H1 (cell line): Measurements from ENCODE around the gene DRD1. TPM values are rescaled to one million over a fixed set of nuclear protein-coding genes. Genes with fewer than 3 reads are reported as not detected.

Source experiments
- CEBPB ChIP-seq: IDR thresholded peaks from 2 replicates; pipeline ENCODE4 v1.6.1; 2012; ENCODE audit warnings: low read depth, low read length
- CHD1 ChIP-seq: IDR thresholded peaks from 2 replicates; pipeline ENCODE4 v1.6.1; 2012; ENCODE audit warnings: low read depth, low read length, improper control_type of control experiment
- JUND ChIP-seq: IDR thresholded peaks from 2 replicates; pipeline ENCODE4 v1.6.1; 2011; ENCODE audit warnings: mild to moderate bottlenecking, improper control_type of control experiment, low read length
- MAFK ChIP-seq: IDR thresholded peaks from 2 replicates; pipeline ENCODE4 v1.6.1; 2012; ENCODE audit warnings: low read depth, mild to moderate bottlenecking, improper control_type of control experiment, low read length
- PHF8 ChIP-seq: fragments of 200-600 bp; sonication (generic); conservative IDR thresholded peaks from 2 replicates; pipeline ENCODE4 v1.7.1; 2012; ENCODE audit warnings: low read depth, mild to moderate bottlenecking, inconsistent platforms, low read length, moderate library complexity
- RBBP5 ChIP-seq: IDR thresholded peaks from 2 replicates; pipeline ENCODE4 v1.7.1; 2012; ENCODE audit warnings: low read depth, mild to moderate bottlenecking, inconsistent platforms, low read length, moderate library complexity, borderline replicate concordance
- RNF2 ChIP-seq: fragments of 200-900, 300-1000 bp; sonication (generic); IDR thresholded peaks from 2 replicates; pipeline ENCODE4 v1.7.1; 2016; ENCODE audit warnings: borderline replicate concordance, low read depth, mild to moderate bottlenecking, antibody characterized with exemption, low read length; ENCODE audit not compliant: poor library complexity, severe bottlenecking; ENCODE audit errors: missing control alignments
- RXRA ChIP-seq: IDR thresholded peaks from 2 replicates; pipeline ENCODE4 v1.6.1; 2011; ENCODE audit warnings: low read depth, mild to moderate bottlenecking, low read length, moderate library complexity; ENCODE audit not compliant: insufficient read depth
- SP1 ChIP-seq: IDR thresholded peaks from 2 replicates; pipeline ENCODE4 v1.6.1; 2011; ENCODE audit warnings: low read depth, low read length
- TEAD4 ChIP-seq: IDR thresholded peaks from 2 replicates; pipeline ENCODE4 v1.6.1; 2012; ENCODE audit warnings: low read depth, low read length, inconsistent platforms, mixed read lengths
- polyA plus RNA-seq, 7 experiments: library from polyadenylated mRNA; depleted of rRNA in 3 of 7; stranded (reverse) in 5 of 7; unstranded in 2 of 7; fragments of >200 nt in 5 of 7; fragments of 200-250 nt in 2 of 7; gene quantifications; 1 replicate in 5 of 7; 2 replicates in 1 of 7; 4 replicates in 1 of 7; pipeline versions ENCODE4 v1.2.1 to v1.2.3, GENCODE V29; 2011 to 2013; ENCODE audit warnings: missing spikeins in 2 of 7, mixed read lengths in 2 of 7
- total RNA-seq: library from RNA; stranded (reverse); fragmentation: NEBNext Ultra II Directional; extraction: Animal tissue kit (Norgen Biotek cat#: 25700); gene quantifications from 2 replicates; pipeline ENCODE4 v1.2.1, GENCODE V29; 2021
- TF ChIP-seq, protein P1 (sequence below): fragments of 300-600 bp; sonication (generic); IDR thresholded peaks from 2 replicates; pipeline ENCODE4 v1.7.1; 2012; ENCODE audit warnings: low read length, moderate library complexity, mild to moderate bottlenecking, inconsistent platforms; ENCODE audit not compliant: insufficient replicate concordance

DRD1 gene
- total and polyA plus RNA-seq, 2 of the 8 experiments (the other 6 are each of a cell fraction or from before 2014, with no cell fraction given): 0.03 to 0.19 TPM

DNA sequence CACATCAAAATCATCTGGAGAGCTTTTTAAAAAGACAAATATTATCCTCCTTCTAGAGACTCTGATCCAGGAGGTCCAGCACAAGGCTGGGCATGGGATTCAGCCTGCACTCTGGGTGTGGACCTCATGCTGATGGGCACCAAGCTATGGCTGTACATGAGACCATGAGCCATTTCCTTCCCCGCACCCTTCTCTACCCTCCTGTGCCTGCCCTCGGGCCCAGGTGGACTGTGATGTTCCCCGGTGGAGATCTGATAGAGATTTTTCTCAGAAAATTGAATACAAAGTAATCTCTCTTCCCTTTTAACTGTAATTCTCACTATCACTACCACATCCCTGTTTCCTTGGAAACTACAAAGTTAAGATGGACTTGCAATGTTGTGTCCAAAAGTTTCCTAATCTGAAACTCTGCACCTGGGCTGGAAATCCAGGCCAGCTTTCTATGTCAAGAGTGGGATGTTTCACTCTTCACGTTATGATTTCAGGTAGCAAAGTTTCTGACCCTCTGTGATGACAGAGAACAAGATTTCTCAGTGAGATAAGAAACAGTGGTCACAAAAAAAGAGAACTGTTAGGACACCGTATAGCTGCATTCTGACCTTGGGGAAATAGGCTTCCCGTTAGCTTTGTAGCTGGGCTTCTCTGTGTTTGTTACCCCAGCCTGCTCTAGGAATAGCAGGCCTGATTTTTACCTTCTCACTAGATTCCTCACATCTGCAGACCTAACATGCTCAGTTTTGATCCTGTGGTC lies 45.9 kb upstream of the DRD1 start (continued):
- TF ChIP-seq, protein P1, sequence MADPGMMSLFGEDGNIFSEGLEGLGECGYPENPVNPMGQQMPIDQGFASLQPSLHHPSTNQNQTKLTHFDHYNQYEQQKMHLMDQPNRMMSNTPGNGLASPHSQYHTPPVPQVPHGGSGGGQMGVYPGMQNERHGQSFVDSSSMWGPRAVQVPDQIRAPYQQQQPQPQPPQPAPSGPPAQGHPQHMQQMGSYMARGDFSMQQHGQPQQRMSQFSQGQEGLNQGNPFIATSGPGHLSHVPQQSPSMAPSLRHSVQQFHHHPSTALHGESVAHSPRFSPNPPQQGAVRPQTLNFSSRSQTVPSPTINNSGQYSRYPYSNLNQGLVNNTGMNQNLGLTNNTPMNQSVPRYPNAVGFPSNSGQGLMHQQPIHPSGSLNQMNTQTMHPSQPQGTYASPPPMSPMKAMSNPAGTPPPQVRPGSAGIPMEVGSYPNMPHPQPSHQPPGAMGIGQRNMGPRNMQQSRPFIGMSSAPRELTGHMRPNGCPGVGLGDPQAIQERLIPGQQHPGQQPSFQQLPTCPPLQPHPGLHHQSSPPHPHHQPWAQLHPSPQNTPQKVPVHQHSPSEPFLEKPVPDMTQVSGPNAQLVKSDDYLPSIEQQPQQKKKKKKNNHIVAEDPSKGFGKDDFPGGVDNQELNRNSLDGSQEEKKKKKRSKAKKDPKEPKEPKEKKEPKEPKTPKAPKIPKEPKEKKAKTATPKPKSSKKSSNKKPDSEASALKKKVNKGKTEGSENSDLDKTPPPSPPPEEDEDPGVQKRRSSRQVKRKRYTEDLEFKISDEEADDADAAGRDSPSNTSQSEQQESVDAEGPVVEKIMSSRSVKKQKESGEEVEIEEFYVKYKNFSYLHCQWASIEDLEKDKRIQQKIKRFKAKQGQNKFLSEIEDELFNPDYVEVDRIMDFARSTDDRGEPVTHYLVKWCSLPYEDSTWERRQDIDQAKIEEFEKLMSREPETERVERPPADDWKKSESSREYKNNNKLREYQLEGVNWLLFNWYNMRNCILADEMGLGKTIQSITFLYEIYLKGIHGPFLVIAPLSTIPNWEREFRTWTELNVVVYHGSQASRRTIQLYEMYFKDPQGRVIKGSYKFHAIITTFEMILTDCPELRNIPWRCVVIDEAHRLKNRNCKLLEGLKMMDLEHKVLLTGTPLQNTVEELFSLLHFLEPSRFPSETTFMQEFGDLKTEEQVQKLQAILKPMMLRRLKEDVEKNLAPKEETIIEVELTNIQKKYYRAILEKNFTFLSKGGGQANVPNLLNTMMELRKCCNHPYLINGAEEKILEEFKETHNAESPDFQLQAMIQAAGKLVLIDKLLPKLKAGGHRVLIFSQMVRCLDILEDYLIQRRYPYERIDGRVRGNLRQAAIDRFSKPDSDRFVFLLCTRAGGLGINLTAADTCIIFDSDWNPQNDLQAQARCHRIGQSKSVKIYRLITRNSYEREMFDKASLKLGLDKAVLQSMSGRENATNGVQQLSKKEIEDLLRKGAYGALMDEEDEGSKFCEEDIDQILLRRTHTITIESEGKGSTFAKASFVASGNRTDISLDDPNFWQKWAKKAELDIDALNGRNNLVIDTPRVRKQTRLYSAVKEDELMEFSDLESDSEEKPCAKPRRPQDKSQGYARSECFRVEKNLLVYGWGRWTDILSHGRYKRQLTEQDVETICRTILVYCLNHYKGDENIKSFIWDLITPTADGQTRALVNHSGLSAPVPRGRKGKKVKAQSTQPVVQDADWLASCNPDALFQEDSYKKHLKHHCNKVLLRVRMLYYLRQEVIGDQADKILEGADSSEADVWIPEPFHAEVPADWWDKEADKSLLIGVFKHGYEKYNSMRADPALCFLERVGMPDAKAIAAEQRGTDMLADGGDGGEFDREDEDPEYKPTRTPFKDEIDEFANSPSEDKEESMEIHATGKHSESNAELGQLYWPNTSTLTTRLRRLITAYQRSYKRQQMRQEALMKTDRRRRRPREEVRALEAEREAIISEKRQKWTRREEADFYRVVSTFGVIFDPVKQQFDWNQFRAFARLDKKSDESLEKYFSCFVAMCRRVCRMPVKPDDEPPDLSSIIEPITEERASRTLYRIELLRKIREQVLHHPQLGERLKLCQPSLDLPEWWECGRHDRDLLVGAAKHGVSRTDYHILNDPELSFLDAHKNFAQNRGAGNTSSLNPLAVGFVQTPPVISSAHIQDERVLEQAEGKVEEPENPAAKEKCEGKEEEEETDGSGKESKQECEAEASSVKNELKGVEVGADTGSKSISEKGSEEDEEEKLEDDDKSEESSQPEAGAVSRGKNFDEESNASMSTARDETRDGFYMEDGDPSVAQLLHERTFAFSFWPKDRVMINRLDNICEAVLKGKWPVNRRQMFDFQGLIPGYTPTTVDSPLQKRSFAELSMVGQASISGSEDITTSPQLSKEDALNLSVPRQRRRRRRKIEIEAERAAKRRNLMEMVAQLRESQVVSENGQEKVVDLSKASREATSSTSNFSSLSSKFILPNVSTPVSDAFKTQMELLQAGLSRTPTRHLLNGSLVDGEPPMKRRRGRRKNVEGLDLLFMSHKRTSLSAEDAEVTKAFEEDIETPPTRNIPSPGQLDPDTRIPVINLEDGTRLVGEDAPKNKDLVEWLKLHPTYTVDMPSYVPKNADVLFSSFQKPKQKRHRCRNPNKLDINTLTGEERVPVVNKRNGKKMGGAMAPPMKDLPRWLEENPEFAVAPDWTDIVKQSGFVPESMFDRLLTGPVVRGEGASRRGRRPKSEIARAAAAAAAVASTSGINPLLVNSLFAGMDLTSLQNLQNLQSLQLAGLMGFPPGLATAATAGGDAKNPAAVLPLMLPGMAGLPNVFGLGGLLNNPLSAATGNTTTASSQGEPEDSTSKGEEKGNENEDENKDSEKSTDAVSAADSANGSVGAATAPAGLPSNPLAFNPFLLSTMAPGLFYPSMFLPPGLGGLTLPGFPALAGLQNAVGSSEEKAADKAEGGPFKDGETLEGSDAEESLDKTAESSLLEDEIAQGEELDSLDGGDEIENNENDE: no peak
- TF ChIP-seq CHD1: no peak
- TF ChIP-seq RBBP5: no peak
- TF ChIP-seq RXRA: no peak
- no peak for TF ChIP-seq TEAD4
- no peak for TF ChIP-seq MAFK
- no peak for TF ChIP-seq JUND
- TF ChIP-seq RNF2: no peak
- TF ChIP-seq CEBPB: no peak
- TF ChIP-seq PHF8: no peak
- no peak for TF ChIP-seq SP1
